H1 (cell line): Measurements from ENCODE around the gene PSTK. TPM values are rescaled to one million over a fixed set of nuclear protein-coding genes. Genes with fewer than 3 reads are reported as not detected.

ENCODE experiments used
- ATF2 ChIP-seq: IDR thresholded peaks from 2 replicates; pipeline ENCODE4 v1.6.1; 2012; ENCODE audit warnings: low read length, inconsistent platforms
- ATF3 ChIP-seq: IDR thresholded peaks from 2 replicates; pipeline ENCODE4 v1.6.1; 2011; ENCODE audit warnings: low read depth, mild to moderate bottlenecking, low read length; ENCODE audit not compliant: insufficient read depth
- RNF2 ChIP-seq: fragments of 200-900, 300-1000 bp; sonication (generic); IDR thresholded peaks from 2 replicates; pipeline ENCODE4 v1.7.1; 2016; ENCODE audit warnings: borderline replicate concordance, low read depth, mild to moderate bottlenecking, antibody characterized with exemption, low read length; ENCODE audit not compliant: poor library complexity, severe bottlenecking; ENCODE audit errors: missing control alignments
- SIN3A ChIP-seq, 2 experiments: IDR thresholded peaks in 1 of 2; conservative IDR thresholded peaks in 1 of 2; 2 replicates each; pipeline ENCODE4 v1.6.1; 2011 to 2012; ENCODE audit warnings: low read length in 2 of 2, improper control_type of control experiment in 1 of 2, low read depth in 1 of 2, mild to moderate bottlenecking in 1 of 2
- SIRT6 ChIP-seq: IDR thresholded peaks from one replicate; pipeline ENCODE4 v1.7.1; 2012; ENCODE audit warnings: low read length, inconsistent platforms
- SP1 ChIP-seq: IDR thresholded peaks from 2 replicates; pipeline ENCODE4 v1.6.1; 2011; ENCODE audit warnings: low read depth, low read length
- SP4 ChIP-seq: IDR thresholded peaks from 2 replicates; pipeline ENCODE4 v1.6.1; 2012; ENCODE audit warnings: low read length, inconsistent platforms
- polyA plus RNA-seq, 7 experiments: library from polyadenylated mRNA; depleted of rRNA in 3 of 7; stranded (reverse) in 5 of 7; unstranded in 2 of 7; fragments of >200 nt in 5 of 7; fragments of 200-250 nt in 2 of 7; gene quantifications; 1 replicate in 5 of 7; 2 replicates in 1 of 7; 4 replicates in 1 of 7; pipeline versions ENCODE4 v1.2.1 to v1.2.3, GENCODE V29; 2011 to 2013; ENCODE audit warnings: missing spikeins in 2 of 7, mixed read lengths in 2 of 7
- total RNA-seq: library from RNA; stranded (reverse); fragmentation: NEBNext Ultra II Directional; extraction: Animal tissue kit (Norgen Biotek cat#: 25700); gene quantifications from 2 replicates; pipeline ENCODE4 v1.2.1, GENCODE V29; 2021

Gene PSTK
- total and polyA plus RNA-seq, 2 of the 8 experiments (the other 6 are each of a cell fraction or from before 2014, with no cell fraction given) = 4.4 to 6.6 TPM

- TF ChIP-seq ATF2 (no peak), SIRT6 (no peak), RNF2 (no peak), ATF3 (no peak), SP1 (0 out of 2 replicates have a peak, but pooled peaks have one; percentile 8), SP4 (no peak), SIN3A (conservative IDR thresholded peaks at IDR 0.05 in 1 of 2, IDR thresholded peaks at IDR 0.05 in 1 of 2; ENCODE audit: low read depth in 1 of 2, low read length in 2 of 2) (no peak)
Observed at GRCh38 chr10:123019941-123020703, 39.9 kb downstream of the PSTK start (continued).
